Measurements from ENCODE around the gene ADAM8.

GRCh38 chr10:133309720-133310398 lies 33.2 kb upstream of the ADAM8 start:
- TF ChIP-seq EZH2 (IDR thresholded peaks at IDR 0.05; ENCODE audit: low read depth, low read length, severe bottlenecking) (no peak), CTCF (IDR thresholded peaks at IDR 0.05; ENCODE audit: control extremely low read depth in 1 of 3, insufficient read depth in 1 of 3, low read depth in 1 of 3, low read length in 3 of 3) (no peak), BRCA1 (IDR thresholded peaks at IDR 0.05; ENCODE audit: low read depth, low read length) (no peak), GABPA (IDR thresholded peaks at IDR 0.05; ENCODE audit: borderline replicate concordance, insufficient read depth, low read length) (no peak), EP300 (IDR thresholded peaks at IDR 0.05; ENCODE audit: borderline replicate concordance in 1 of 2, low read depth in 2 of 2, low read length in 2 of 2) (no peak), HDAC6 (IDR thresholded peaks at IDR 0.05; ENCODE audit: low read depth, low read length) (no peak)
